Measurements from ENCODE around the gene SUOX. TPM values are rescaled to one million over a fixed set of nuclear protein-coding genes. Genes with fewer than 3 reads are reported as not detected.
"Not testable (repeated sequence)": the region's sequence is repeated elsewhere in the genome, so short reads cannot be mapped to it uniquely, and the experiment has no call there.

Gene SUOX
- total RNA-seq, 2 experiments from 2014 or later = 2.4 to 2.7 TPM

- intact Hi-C loops (cut with micrococcal nuclease) = loop anchor here (1.0 to 10.0 kb wide), 11 partner anchors 21 to 593 kb away; partner anchors contain the start of genes BAZ2A, IKZF4, NABP2 and PA2G4
- Mint-ChIP-seq H3K27me3 (no peaks in the 10 kb centered on the region), H3K27ac (peak within 1 kb of the TSS; percentile 98), H3K9me3 (no peaks in the 10 kb centered on the region), H3K36me3 (peaks cover 34% of the 10 kb centered on the region), H3K4me3 (peak within 1 kb of the TSS; percentile 98), H3K4me1 (ENCODE audit: low read depth) (peaks cover 47% of the 10 kb centered on the region)
- ChIA-PET CTCF (interaction anchor here (1.4 to 3.2 kb wide), 3 partner anchors 12 to 303 kb away, joined by 5 to 18 read pairs (median 13); no protein-coding TSS in a partner anchor), POLR2A (interaction anchor here (0.8 kb wide), 1 partner anchor 44 kb away, joined by 3 read pairs; the partner anchor contains the start of gene SUOX)
- DNase-seq = peak; percentile 95
These were observed 44.7 kb downstream of the SUOX start, which contains the start of gene RPS26 for GRCh38 chr12:56041552-56042429. RPS26 (plus strand) TSS chr12:56041918; CDS start chr12:56042167, 249 bp downstream.

GRCh38 chr12:56042430-56042813 is 45.3 kb downstream of the SUOX start:
- intact Hi-C loops (cut with micrococcal nuclease) = loop anchor here (5.0 to 10.0 kb wide), 2 partner anchors 180 to 592 kb away; partner anchors contain the start of genes BAZ2A, NABP2 and RNF41
- peak overlapping the region; percentile 98 for H3K27ac Mint-ChIP-seq
- DNase-seq, CTCF ChIA-PET, POLR2A ChIA-PET, H3K27me3 Mint-ChIP-seq, H3K9me3 Mint-ChIP-seq: not testable (repeated sequence)
- H3K36me3 Mint-ChIP-seq = peaks cover 34% of the 10 kb centered on the region
- H3K4me3 Mint-ChIP-seq = peak overlapping the region; percentile 98
- peaks cover 53% of the 10 kb centered on the region for H3K4me1 Mint-ChIP-seq (ENCODE audit: low read depth)

GRCh38 chr12:56042843-56043242 is 45.8 kb downstream of the SUOX start:
- Mint-ChIP-seq H3K4me3 (peak overlapping the region; percentile 98), H3K36me3 (peaks cover 34% of the 10 kb centered on the region), H3K27me3 (no peaks in the 10 kb centered on the region), H3K27ac (peak overlapping the region; percentile 98), H3K9me3 (no peaks in the 10 kb centered on the region), H3K4me1 (ENCODE audit: low read depth) (peaks cover 53% of the 10 kb centered on the region)
- CTCF ChIA-PET = no interaction called here
- POLR2A ChIA-PET = no interaction called here
- intact Hi-C loops (cut with micrococcal nuclease) = loop anchor here (5.0 to 10.0 kb wide), 2 partner anchors 179 to 592 kb away; partner anchors contain the start of genes BAZ2A, NABP2 and RNF41
- DNase-seq = no peak

- H3K4me3 Mint-ChIP-seq = no peak overlapping the region
- peak overlapping the region; percentile 75 for H3K27ac Mint-ChIP-seq
- no peaks in the 10 kb centered on the region for H3K9me3 Mint-ChIP-seq
- intact Hi-C loops (cut with micrococcal nuclease) = loop anchor here (2.0 to 10.0 kb wide), 3 partner anchors 35 to 589 kb away; partner anchors contain the start of genes BAZ2A, ERBB3 and SMARCC2
- H3K4me1 Mint-ChIP-seq (ENCODE audit: low read depth) = peaks cover 38% of the 10 kb centered on the region
- ChIA-PET POLR2A (interaction anchor here (0.9 to 3.0 kb wide), 5 partner anchors 48 to 72 kb away, joined by 3 to 15 read pairs (median 4); partner anchors contain the start of gene PA2G4), CTCF (interaction anchor here (0.7 to 5.2 kb wide), 9 partner anchors 8 to 308 kb away, joined by 3 to 37 read pairs (median 7); partner anchors contain the start of genes PA2G4, SUOX and ZC3H10)
- peaks cover 30% of the 10 kb centered on the region for H3K36me3 Mint-ChIP-seq
- DNase-seq = no peak
- no peaks in the 10 kb centered on the region for H3K27me3 Mint-ChIP-seq
These were observed 49.1 kb downstream of the SUOX start for GRCh38 chr12:56046027-56046780.

GRCh38 chr12:56053407-56053893 is 56.4 kb downstream of the SUOX start:
- no peak overlapping the region for H3K27ac Mint-ChIP-seq
- ChIA-PET POLR2A (no interaction called here), CTCF (interaction anchor here (1.0 kb wide), 1 partner anchor 32 kb away, joined by 4 read pairs; no protein-coding TSS in a partner anchor)
- no peaks in the 10 kb centered on the region for H3K9me3 Mint-ChIP-seq
- H3K4me1 Mint-ChIP-seq (ENCODE audit: low read depth) = no peaks in the 10 kb centered on the region
- no peaks in the 10 kb centered on the region for H3K36me3 Mint-ChIP-seq
- H3K27me3 Mint-ChIP-seq = no peaks in the 10 kb centered on the region
- no peak for DNase-seq
- intact Hi-C loops (cut with micrococcal nuclease) = no loop called here
- no peak overlapping the region for H3K4me3 Mint-ChIP-seq

Other genes starting within 250 kb of the SUOX start
- 100 to 1,000 TPM; 104 to 110 TPM for gene SARNP, start 179.6 kb upstream of the SUOX start, total RNA-seq
- 10 to 100 TPM; 37.9 to 41.2 TPM for gene ORMDL2, start 179.2 kb upstream of the SUOX start, total RNA-seq
- 10 to 100 TPM; 34.9 to 35.1 TPM for gene DNAJC14, start 167.7 kb upstream of the SUOX start, total RNA-seq
- gene MMP19, start 154.3 kb upstream of the SUOX start, total RNA-seq = under 1 TPM in 1 of 2 experiments, not detected in 1; 0.31 TPM
- gene PYM1, start 69.4 kb upstream of the SUOX start, total RNA-seq = 10 to 100 TPM; 31.6 to 33.0 TPM
- 100 to 1,000 TPM; 348 to 383 TPM for gene DGKA, start 66.1 kb upstream of the SUOX start, total RNA-seq
- gene PMEL, start 31.2 kb upstream of the SUOX start, total RNA-seq = 1 to 10 TPM in 1 of 2 experiments, under 1 TPM in 1; 0.94 to 1.5 TPM
- 100 to 1,000 TPM; 121 to 127 TPM for gene CDK2, start 30.4 kb upstream of the SUOX start, total RNA-seq
- 10 to 100 TPM; 44.8 to 46.4 TPM for gene RAB5B, start 23.2 kb upstream of the SUOX start, total RNA-seq
- gene IKZF4, start 23.8 kb downstream of the SUOX start, total RNA-seq = 10 to 100 TPM; 14.4 to 15.1 TPM
- gene RPS26, start 44.6 kb downstream of the SUOX start, total RNA-seq = 10 to 100 TPM; 28.1 to 40.7 TPM
- gene ERBB3, start 82.9 kb downstream of the SUOX start, total RNA-seq = under 1 TPM; 0.82 to 0.86 TPM
- 100 to 1,000 TPM; 399 to 410 TPM for gene PA2G4, start 107.3 kb downstream of the SUOX start, total RNA-seq
- 1,000 to 10,000 TPM; 5,210 to 5,251 TPM for gene RPL41, start 119.4 kb downstream of the SUOX start, total RNA-seq
- gene ZC3H10, start 121.0 kb downstream of the SUOX start, total RNA-seq = 1 to 10 TPM; 5.1 to 7.2 TPM
- gene ESYT1, start 131.0 kb downstream of the SUOX start, total RNA-seq = 100 to 1,000 TPM; 142 to 146 TPM
- gene MYL6B, start 155.3 kb downstream of the SUOX start, total RNA-seq = 10 to 100 TPM; 63.8 to 70.8 TPM
- gene MYL6, start 161.1 kb downstream of the SUOX start, total RNA-seq = 1,000 to 10,000 TPM; 1,196 to 1,215 TPM
- gene SMARCC2, start 192.2 kb downstream of the SUOX start, total RNA-seq = 100 to 1,000 TPM in 1 of 2 experiments, 10 to 100 TPM in 1; 96.4 to 103 TPM
- 10 to 100 TPM; 28.2 to 31.2 TPM for gene RNF41, start 224.6 kb downstream of the SUOX start, total RNA-seq
- gene NABP2, start 227.1 kb downstream of the SUOX start, total RNA-seq = 10 to 100 TPM; 62.0 to 62.2 TPM
- 1 to 10 TPM in 1 of 2 experiments, under 1 TPM in 1; 0.59 to 1.7 TPM for gene SLC39A5, start 232.8 kb downstream of the SUOX start, total RNA-seq